Liver (tissue), 9 donors: Measurements from ENCODE around the gene CFAP45. TPM values are rescaled to one million over a fixed set of nuclear protein-coding genes. Genes with fewer than 3 reads are reported as not detected.

ENCODE experiments used
- DNase-seq: peaks from one replicate; pipeline ENCODE4 v3.0.0-alpha.2; 2017; ENCODE audit warnings: low spot score
- H3K27ac ChIP-seq, 2 donors: one replicate each; pipeline ENCODE4 v1.7.0; 2013; ENCODE audit warnings: inconsistent platforms in 2 of 2, low read length in 2 of 2, control low read depth in 1 of 2, low read depth in 1 of 2, mild to moderate bottlenecking in 1 of 2
- H3K27me3 ChIP-seq, 4 donors: one replicate each; pipeline versions ENCODE4 v1.6.1 to v1.7.0; 2013; ENCODE audit warnings: low read length in 3 of 4, inconsistent platforms in 1 of 4, mild to moderate bottlenecking in 1 of 4, moderate library complexity in 1 of 4; ENCODE audit not compliant: control insufficient read depth in 4 of 4, insufficient read depth in 4 of 4
- H3K36me3 ChIP-seq, 4 donors: one replicate each; pipeline versions ENCODE4 v1.6.1 to v1.7.0; 2013; ENCODE audit warnings: low read length in 3 of 4, mild to moderate bottlenecking in 3 of 4, low read depth in 1 of 4, moderate library complexity in 1 of 4; ENCODE audit not compliant: control insufficient read depth in 4 of 4, insufficient read depth in 3 of 4
- H3K4me1 ChIP-seq, 4 donors: one replicate each; pipeline versions ENCODE4 v1.6.1 to v1.7.0; 2013; ENCODE audit warnings: low read length in 3 of 4, mild to moderate bottlenecking in 3 of 4, moderate library complexity in 1 of 4; ENCODE audit not compliant: control insufficient read depth in 4 of 4, insufficient read depth in 4 of 4
- H3K4me3 ChIP-seq, 3 donors: one replicate each; pipeline versions ENCODE4 v1.6.1 to v1.7.0; 2013; ENCODE audit warnings: low read length in 3 of 3, control low read depth in 1 of 3, low read depth in 1 of 3, mild to moderate bottlenecking in 1 of 3
- H3K9ac ChIP-seq, 2 donors: one replicate each; pipeline ENCODE4 v1.7.0; 2013; ENCODE audit warnings: low read length in 2 of 2, mild to moderate bottlenecking in 2 of 2, moderate library complexity in 2 of 2, control low read depth in 1 of 2, low read depth in 1 of 2
- H3K9me3 ChIP-seq, 4 donors: one replicate each; pipeline versions ENCODE4 v1.6.1 to v1.7.0; 2013; ENCODE audit warnings: low read length in 3 of 4; ENCODE audit not compliant: control insufficient read depth in 4 of 4
- EGR1 ChIP-seq, 2 donors: IDR thresholded peaks; 2 replicates each; pipeline ENCODE4 v1.6.1; 2016 to 2018; ENCODE audit warnings: antibody characterized with exemption in 2 of 2, low read depth in 2 of 2
- FOXA1 ChIP-seq: IDR thresholded peaks from 2 replicates; pipeline ENCODE4 v1.6.1; 2016; ENCODE audit warnings: antibody characterized with exemption
- FOXA2 ChIP-seq: IDR thresholded peaks from 2 replicates; pipeline ENCODE4 v1.6.1; 2016; ENCODE audit warnings: antibody characterized with exemption
- GABPA ChIP-seq, 2 donors: IDR thresholded peaks in 1 of 2; conservative IDR thresholded peaks in 1 of 2; 2 replicates each; pipeline ENCODE4 v1.6.1; 2016; ENCODE audit warnings: antibody characterized with exemption in 2 of 2, mild to moderate bottlenecking in 1 of 2, moderate library complexity in 1 of 2
- HNF4A ChIP-seq, 2 donors: conservative IDR thresholded peaks; 2 replicates each; pipeline ENCODE4 v1.6.1; 2016; ENCODE audit warnings: antibody characterized with exemption in 2 of 2, mild to moderate bottlenecking in 2 of 2
- JUND ChIP-seq, 2 donors: IDR thresholded peaks; 2 replicates each; pipeline ENCODE4 v1.6.1; 2016; ENCODE audit warnings: antibody characterized with exemption in 2 of 2
- NR2F2 ChIP-seq: IDR thresholded peaks from 2 replicates; pipeline ENCODE4 v1.6.1; 2016; ENCODE audit warnings: antibody characterized with exemption
- RAD21 ChIP-seq, 2 donors: IDR thresholded peaks; 2 replicates each; pipeline ENCODE4 v1.6.1; 2016; ENCODE audit warnings: antibody characterized with exemption in 2 of 2, mild to moderate bottlenecking in 2 of 2
- RXRA ChIP-seq, 2 donors: IDR thresholded peaks; 2 replicates each; pipeline ENCODE4 v1.6.1; 2017 to 2018; ENCODE audit warnings: antibody characterized with exemption in 2 of 2, mild to moderate bottlenecking in 1 of 2
- SP1 ChIP-seq: IDR thresholded peaks from 2 replicates; pipeline ENCODE4 v1.6.1; 2018; ENCODE audit warnings: antibody characterized with exemption, mild to moderate bottlenecking
- TAF1 ChIP-seq: conservative IDR thresholded peaks from 2 replicates; pipeline ENCODE4 v1.6.1; 2016; ENCODE audit warnings: antibody characterized with exemption, mild to moderate bottlenecking
- YY1 ChIP-seq: IDR thresholded peaks from 2 replicates; pipeline ENCODE4 v1.6.1; 2016; ENCODE audit warnings: antibody characterized with exemption, mild to moderate bottlenecking
- WGBS: extraction: QIAGEN DNeasy Blood & Tissue Kit; methylation state at CpG from one replicate; pipeline ENCODE4 v1.1.7; 2013; 5-methylcytosine and 5-hydroxymethylcytosine counted together
- polyA plus RNA-seq, 2 donors: library from polyadenylated mRNA; stranded (reverse) in 1 of 2; unstranded in 1 of 2; fragments of 200-250 nt in 1 of 2; fragments of >200 nt in 1 of 2; fragmentation: Nextera tagmentation in 1 of 2; extraction: Ambion mirVana in 1 of 2; gene quantifications; one replicate each; pipeline versions ENCODE4 v1.2.1 to v1.2.3, GENCODE V29; 2013 to 2015
- total RNA-seq, 2 donors: library from RNA; depleted of rRNA; stranded (reverse); fragments of >200 nt; gene quantifications; one replicate each; pipeline ENCODE4 v1.2.3, GENCODE V29; 2014
- TF ChIP-seq, protein P1 (sequence below): IDR thresholded peaks from 2 replicates; pipeline ENCODE4 v1.6.1; 2016; ENCODE audit warnings: antibody characterized with exemption
- TF ChIP-seq, protein P2 (sequence below): IDR thresholded peaks from 2 replicates; pipeline ENCODE4 v1.6.1; 2016; ENCODE audit warnings: antibody characterized with exemption
- TF ChIP-seq, protein P3 (sequence below): IDR thresholded peaks from 2 replicates; pipeline ENCODE4 v1.6.1; 2016; ENCODE audit warnings: antibody characterized with exemption, mild to moderate bottlenecking
- donor health status: healthy.
- donor health status: healthy.
- donor health status: healthy.
- donor health status: healthy.
- donor health status: healthy.

CFAP45 gene
- total and polyA plus RNA-seq, 4 donors = 0.03 to 0.24 TPM; not detected in 2

DNA sequence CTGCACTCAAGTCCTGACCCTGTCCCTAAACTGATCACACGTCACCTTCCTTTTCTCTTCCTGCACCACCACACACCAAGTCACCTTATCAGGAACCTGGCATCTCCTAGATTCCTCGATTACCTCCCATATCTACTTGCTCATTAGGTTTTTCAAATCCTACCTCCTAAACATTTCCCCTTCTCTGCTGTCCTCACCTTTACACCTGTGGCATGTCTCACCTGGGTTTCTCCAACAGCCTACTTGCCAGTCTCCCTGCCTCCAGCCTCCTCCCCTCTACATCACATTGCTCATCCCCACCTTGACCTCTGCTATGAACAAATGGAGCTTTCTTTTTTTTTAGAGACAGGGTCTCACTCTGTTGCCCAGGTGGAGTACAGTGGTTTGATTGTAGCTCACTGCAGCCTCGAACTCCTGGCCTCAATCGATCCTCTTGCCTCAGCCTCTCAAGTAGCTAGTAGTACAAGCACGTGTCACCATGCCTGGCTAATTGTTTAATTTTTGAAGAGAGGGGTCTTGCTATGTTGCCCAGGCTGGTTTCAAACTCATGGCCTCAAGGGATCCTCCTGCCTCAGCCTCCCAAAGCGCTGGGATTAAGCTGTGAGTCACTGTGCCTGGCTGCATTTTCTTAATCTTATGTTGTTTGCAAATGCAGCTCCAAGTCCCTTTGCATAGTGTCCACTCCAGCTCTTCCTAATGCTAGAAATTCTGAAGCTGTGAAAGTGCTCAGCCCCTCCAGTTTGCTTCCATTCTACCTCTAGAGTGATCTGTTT lies 39.1 kb upstream of the CFAP45 start:
- Histone ChIP-seq H3K9ac (no peak overlapping the region), H3K9me3 (no peaks in the 10 kb centered on the region), H3K27ac (no peak overlapping the region), H3K4me3 (no peak overlapping the region), H3K27me3 (no peaks in the 10 kb centered on the region), H3K36me3 (peaks cover 0 to 5% (median 1%) of the 10 kb centered on the region in 4 donors), H3K4me1 (peaks cover 10 to 36% (median 25%) of the 10 kb centered on the region in 4 donors)
- no peak for DNase-seq
- TF ChIP-seq FOXA1 (no peak), YY1 (no peak), RXRA (IDR thresholded peaks at IDR 0.05) (no peak), GABPA (IDR thresholded peaks at IDR 0.05 in 1 of 2, conservative IDR thresholded peaks at IDR 0.05 in 1 of 2) (no peak), SP1 (no peak), RAD21 (IDR thresholded peaks at IDR 0.05) (no peak), EGR1 (IDR thresholded peaks at IDR 0.05; ENCODE audit: low read depth in 2 of 2) (no peak), JUND (IDR thresholded peaks at IDR 0.05) (no peak), FOXA2 (no peak)
- TF ChIP-seq, protein P1, sequence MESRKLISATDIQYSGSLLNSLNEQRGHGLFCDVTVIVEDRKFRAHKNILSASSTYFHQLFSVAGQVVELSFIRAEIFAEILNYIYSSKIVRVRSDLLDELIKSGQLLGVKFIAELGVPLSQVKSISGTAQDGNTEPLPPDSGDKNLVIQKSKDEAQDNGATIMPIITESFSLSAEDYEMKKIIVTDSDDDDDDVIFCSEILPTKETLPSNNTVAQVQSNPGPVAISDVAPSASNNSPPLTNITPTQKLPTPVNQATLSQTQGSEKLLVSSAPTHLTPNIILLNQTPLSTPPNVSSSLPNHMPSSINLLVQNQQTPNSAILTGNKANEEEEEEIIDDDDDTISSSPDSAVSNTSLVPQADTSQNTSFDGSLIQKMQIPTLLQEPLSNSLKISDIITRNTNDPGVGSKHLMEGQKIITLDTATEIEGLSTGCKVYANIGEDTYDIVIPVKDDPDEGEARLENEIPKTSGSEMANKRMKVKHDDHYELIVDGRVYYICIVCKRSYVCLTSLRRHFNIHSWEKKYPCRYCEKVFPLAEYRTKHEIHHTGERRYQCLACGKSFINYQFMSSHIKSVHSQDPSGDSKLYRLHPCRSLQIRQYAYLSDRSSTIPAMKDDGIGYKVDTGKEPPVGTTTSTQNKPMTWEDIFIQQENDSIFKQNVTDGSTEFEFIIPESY = no peak
- TF ChIP-seq, protein P2, sequence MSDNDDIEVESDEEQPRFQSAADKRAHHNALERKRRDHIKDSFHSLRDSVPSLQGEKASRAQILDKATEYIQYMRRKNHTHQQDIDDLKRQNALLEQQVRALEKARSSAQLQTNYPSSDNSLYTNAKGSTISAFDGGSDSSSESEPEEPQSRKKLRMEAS = no peak
- TF ChIP-seq, protein P3, sequence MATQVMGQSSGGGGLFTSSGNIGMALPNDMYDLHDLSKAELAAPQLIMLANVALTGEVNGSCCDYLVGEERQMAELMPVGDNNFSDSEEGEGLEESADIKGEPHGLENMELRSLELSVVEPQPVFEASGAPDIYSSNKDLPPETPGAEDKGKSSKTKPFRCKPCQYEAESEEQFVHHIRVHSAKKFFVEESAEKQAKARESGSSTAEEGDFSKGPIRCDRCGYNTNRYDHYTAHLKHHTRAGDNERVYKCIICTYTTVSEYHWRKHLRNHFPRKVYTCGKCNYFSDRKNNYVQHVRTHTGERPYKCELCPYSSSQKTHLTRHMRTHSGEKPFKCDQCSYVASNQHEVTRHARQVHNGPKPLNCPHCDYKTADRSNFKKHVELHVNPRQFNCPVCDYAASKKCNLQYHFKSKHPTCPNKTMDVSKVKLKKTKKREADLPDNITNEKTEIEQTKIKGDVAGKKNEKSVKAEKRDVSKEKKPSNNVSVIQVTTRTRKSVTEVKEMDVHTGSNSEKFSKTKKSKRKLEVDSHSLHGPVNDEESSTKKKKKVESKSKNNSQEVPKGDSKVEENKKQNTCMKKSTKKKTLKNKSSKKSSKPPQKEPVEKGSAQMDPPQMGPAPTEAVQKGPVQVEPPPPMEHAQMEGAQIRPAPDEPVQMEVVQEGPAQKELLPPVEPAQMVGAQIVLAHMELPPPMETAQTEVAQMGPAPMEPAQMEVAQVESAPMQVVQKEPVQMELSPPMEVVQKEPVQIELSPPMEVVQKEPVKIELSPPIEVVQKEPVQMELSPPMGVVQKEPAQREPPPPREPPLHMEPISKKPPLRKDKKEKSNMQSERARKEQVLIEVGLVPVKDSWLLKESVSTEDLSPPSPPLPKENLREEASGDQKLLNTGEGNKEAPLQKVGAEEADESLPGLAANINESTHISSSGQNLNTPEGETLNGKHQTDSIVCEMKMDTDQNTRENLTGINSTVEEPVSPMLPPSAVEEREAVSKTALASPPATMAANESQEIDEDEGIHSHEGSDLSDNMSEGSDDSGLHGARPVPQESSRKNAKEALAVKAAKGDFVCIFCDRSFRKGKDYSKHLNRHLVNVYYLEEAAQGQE = no peak
- WGBS = 88% methylated on average over 6 of the region's 6 CpGs

DNA sequence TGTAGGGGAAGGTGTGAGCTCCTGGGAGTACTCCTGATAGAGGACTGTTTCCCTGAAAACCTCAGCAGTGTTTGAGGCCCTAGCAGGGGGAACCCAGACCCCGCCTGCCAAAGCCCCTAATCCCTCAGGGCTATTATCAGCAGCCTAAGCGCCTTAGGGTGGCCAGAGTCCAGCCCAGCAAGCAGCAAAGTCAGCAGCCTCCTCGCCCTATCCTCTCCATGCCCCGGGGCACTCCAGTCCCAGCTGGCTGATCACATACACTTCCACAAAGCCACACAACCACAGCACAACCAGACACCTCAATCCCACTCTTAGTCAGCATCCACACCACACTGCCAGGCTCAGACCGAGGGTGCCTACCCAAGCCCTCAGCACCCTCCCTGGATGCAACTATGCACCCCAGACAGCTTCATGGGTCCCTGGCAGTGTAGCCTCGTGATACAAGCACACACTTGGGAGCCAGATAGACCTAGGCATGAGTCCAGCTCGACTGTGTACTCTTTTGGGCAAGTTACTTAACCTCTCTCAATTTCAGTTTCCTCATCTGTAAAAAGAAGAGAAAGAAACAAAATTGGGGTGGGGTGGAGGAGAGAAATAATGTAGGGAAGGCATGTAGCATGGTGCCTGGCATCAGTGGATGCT lies 38.4 kb upstream of the CFAP45 start:
- no peak for DNase-seq
- H3K27ac ChIP-seq = peak overlapping the region in 1 of 2 donors; percentile 29
- no peak overlapping the region for H3K4me3 ChIP-seq
- peaks cover 0 to 8% (median 1%) of the 10 kb centered on the region in 4 donors for H3K36me3 ChIP-seq
- no peaks in the 10 kb centered on the region for H3K9me3 ChIP-seq
- no peak overlapping the region for H3K9ac ChIP-seq
- peaks cover 6 to 29% (median 20%) of the 10 kb centered on the region in 4 donors for H3K4me1 ChIP-seq
- TF ChIP-seq JUND (IDR thresholded peaks at IDR 0.05) = no peak
- TF ChIP-seq RXRA (IDR thresholded peaks at IDR 0.05) = no peak
- TF ChIP-seq, protein P2 = no peak
- TF ChIP-seq TAF1 = no peak
- TF ChIP-seq HNF4A (conservative IDR thresholded peaks at IDR 0.05) = peak; percentile 25 to 33
- TF ChIP-seq NR2F2 = no peak
- TF ChIP-seq SP1 = no peak
- TF ChIP-seq, protein P1 = no peak
- no peaks in the 10 kb centered on the region for H3K27me3 ChIP-seq
- 63% methylated on average over 7 of the region's 7 CpGs for WGBS
